HG03520 (cell line): ENCODE measurements around the gene RBMS2.

Experiments used
- ATAC-seq: cut with Tn5 transposase; IDR thresholded peaks from one replicate; pipeline ENCODE4 v1.9.1; 2021; ENCODE audit warnings: mild to moderate bottlenecking, moderate library complexity; ENCODE audit not compliant: unreplicated experiment

RBMS2 gene

GRCh38 chr12:56578983-56579546 is 57.4 kb downstream of the RBMS2 start:
- ATAC-seq = no peak

- no peak for ATAC-seq
Observed at GRCh38 chr12:56581418-56582145, 60.0 kb downstream of the RBMS2 start.

- ATAC-seq = no peak
Observed at GRCh38 chr12:56585098-56585497, 63.5 kb downstream of the RBMS2 start.

- ATAC-seq = no peak
Observed at GRCh38 chr12:56589783-56590182, 68.2 kb downstream of the RBMS2 start.

- ATAC-seq = no peak
Observed at GRCh38 chr12:56590237-56590830, 68.7 kb downstream of the RBMS2 start.

GRCh38 chr12:56591126-56591525 is 69.5 kb downstream of the RBMS2 start:
- ATAC-seq = no peak

GRCh38 chr12:56591961-56592360 is 70.3 kb downstream of the RBMS2 start:
- ATAC-seq = no peak

GRCh38 chr12:56593909-56594621 is 72.4 kb downstream of the RBMS2 start:
- no peak for ATAC-seq

GRCh38 chr12:56596815-56597214 is 75.2 kb downstream of the RBMS2 start:
- no peak for ATAC-seq

GRCh38 chr12:56599041-56599440 is 77.4 kb downstream of the RBMS2 start:
- ATAC-seq = no peak

GRCh38 chr12:56599797-56600196 is 78.2 kb downstream of the RBMS2 start:
- ATAC-seq = no peak

GRCh38 chr12:56600753-56601152 is 79.1 kb downstream of the RBMS2 start:
- ATAC-seq = no peak

GRCh38 chr12:56601503-56601902 is 79.9 kb downstream of the RBMS2 start:
- no peak for ATAC-seq

- no peak for ATAC-seq
Observed at GRCh38 chr12:56602239-56602638, 80.6 kb downstream of the RBMS2 start.

- ATAC-seq = no peak
Observed at GRCh38 chr12:56604355-56604754, 82.7 kb downstream of the RBMS2 start.

- no peak for ATAC-seq
Observed at GRCh38 chr12:56614627-56615026, 93.0 kb downstream of the RBMS2 start.

- ATAC-seq = no peak
Observed at GRCh38 chr12:56616244-56616643, 94.6 kb downstream of the RBMS2 start.

GRCh38 chr12:56616925-56617324 is 95.3 kb downstream of the RBMS2 start:
- ATAC-seq = no peak

GRCh38 chr12:56622535-56622934 is 100.9 kb downstream of the RBMS2 start:
- ATAC-seq = no peak

GRCh38 chr12:56626701-56627100 is 105.1 kb downstream of the RBMS2 start:
- ATAC-seq = no peak

GRCh38 chr12:56628671-56629458 is 107.2 kb downstream of the RBMS2 start:
- no peak for ATAC-seq
